K562 (cell line): ENCODE results near the gene SMIM10L2A. TPM values are rescaled to one million over a fixed set of nuclear protein-coding genes. Genes with fewer than 3 reads are reported as not detected.

Experiments used
- LCOR ChIP-seq: sonication (generic); formaldehyde crosslinking; IDR thresholded peaks from 2 replicates; pipeline ENCODE4 v1.8.0; 2022; ENCODE audit warnings: mild to moderate bottlenecking, missing genetic modification reagents
- MBD2 ChIP-seq: sonication (generic); IDR thresholded peaks from 2 replicates; pipeline ENCODE4 v1.6.1; 2016; ENCODE audit warnings: low read depth, borderline replicate concordance
- MIER1 ChIP-seq: fragments of 450-650 bp; IDR thresholded peaks from 2 replicates; pipeline ENCODE4 v1.6.1; 2016; ENCODE audit warnings: antibody characterized with exemption, mild to moderate bottlenecking, low read depth
- NFYB ChIP-seq: IDR thresholded peaks from 2 replicates; pipeline ENCODE4 v1.6.1; 2011; ENCODE audit warnings: mild to moderate bottlenecking, moderate library complexity; ENCODE audit not compliant: insufficient read length; ENCODE audit errors: extremely low read depth
- POLR2B ChIP-seq: fragments of 450-650 bp; IDR thresholded peaks from 2 replicates; pipeline ENCODE4 v1.6.1; 2018; ENCODE audit warnings: low read depth; ENCODE audit not compliant: partially characterized antibody
- RUNX1 ChIP-seq: sonication (generic); IDR thresholded peaks from 2 replicates; pipeline ENCODE4 v1.6.1; 2016; ENCODE audit warnings: antibody characterized with exemption, low read depth
- SMAD4 ChIP-seq: fragments of 250-450 bp; sonication (Bioruptor Pico); conservative IDR thresholded peaks from 2 replicates; pipeline ENCODE4 v1.8.0; 2021; ENCODE audit warnings: inconsistent platforms, mild to moderate bottlenecking, moderate library complexity
- SRSF9 ChIP-seq: fragments of 200-400 bp; formaldehyde crosslinking; IDR thresholded peaks from 2 replicates; pipeline ENCODE4 v1.6.1; 2017; ENCODE audit warnings: low read depth, low read length, borderline replicate concordance
- THAP7 ChIP-seq: fragments of 250-450 bp; sonication (Bioruptor Pico); IDR thresholded peaks from 2 replicates; pipeline ENCODE4 v1.5.0; 2021
- polyA plus RNA-seq, 8 experiments: library from polyadenylated mRNA; depleted of rRNA in 4 of 8; stranded (reverse) in 5 of 8; unstranded in 3 of 8; fragments of >200 nt; fragmentation: Nextera tagmentation in 2 of 8; fragmentation: Illumina TruSeq in 1 of 8; extraction: Ambion mirVana in 2 of 8; extraction: Trizol in 1 of 8; gene quantifications; 2 replicates each; pipeline versions ENCODE4 v1.2.1 to v1.2.3, GENCODE V29; 2011 to 2014; ENCODE audit warnings: inconsistent platforms in 1 of 8, missing spikeins in 1 of 8
- total RNA-seq, 7 experiments: library from RNA; depleted of rRNA in 6 of 7; stranded (reverse); fragments of >200 nt in 6 of 7; fragmentation: Illumina TruSeq in 2 of 7; extraction: Trizol in 2 of 7; gene quantifications; 2 replicates each; pipeline versions ENCODE4 v1.2.1 to v1.2.3, GENCODE V29; 2011 to 2021; ENCODE audit warnings: low replicate concordance in 1 of 7
- TF ChIP-seq, protein P1 (sequence below): fragments of 200-600 bp; sonication (generic); IDR thresholded peaks from one replicate; pipeline ENCODE4 v1.6.1; 2012; ENCODE audit warnings: mild to moderate bottlenecking, low read depth, low read length, inconsistent platforms

Gene SMIM10L2A
- total and polyA plus RNA-seq, 9 of the 15 experiments (the other 6 are each of a cell fraction or from before 2014, with no cell fraction given), result 0.03 to 0.14 (median 0.09) TPM; not detected in 2

DNA sequence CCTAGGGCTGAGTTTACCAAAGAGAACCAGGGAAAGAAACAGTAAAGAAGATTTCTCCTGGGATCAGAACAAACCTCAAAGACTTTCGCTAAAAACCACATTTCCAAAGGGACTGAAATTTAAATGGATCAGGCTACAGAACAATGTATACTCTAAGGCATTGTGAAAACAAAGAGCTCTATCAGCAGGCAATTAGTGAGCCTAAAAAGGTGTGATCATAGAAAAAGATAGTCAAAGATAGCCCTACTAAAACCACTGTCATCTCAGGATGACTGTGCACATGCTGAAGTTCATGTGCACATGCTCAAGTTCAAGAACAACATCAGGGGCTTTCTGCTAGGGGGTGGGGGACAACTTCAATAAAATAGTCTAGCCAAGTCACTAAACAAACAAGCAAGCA lies 12.9 kb upstream of the SMIM10L2A start (continued):
- TF ChIP-seq THAP7 (CRISPR knock-in tag) (no peak), SMAD4 (CRISPR knock-in tag) (no peak), SRSF9 (no peak), RUNX1 (no peak), LCOR (CRISPR knock-in tag) (no peak), NFYB (no peak), MIER1 (no peak), POLR2B (no peak), MBD2 (no peak)
- TF ChIP-seq, protein P1, sequence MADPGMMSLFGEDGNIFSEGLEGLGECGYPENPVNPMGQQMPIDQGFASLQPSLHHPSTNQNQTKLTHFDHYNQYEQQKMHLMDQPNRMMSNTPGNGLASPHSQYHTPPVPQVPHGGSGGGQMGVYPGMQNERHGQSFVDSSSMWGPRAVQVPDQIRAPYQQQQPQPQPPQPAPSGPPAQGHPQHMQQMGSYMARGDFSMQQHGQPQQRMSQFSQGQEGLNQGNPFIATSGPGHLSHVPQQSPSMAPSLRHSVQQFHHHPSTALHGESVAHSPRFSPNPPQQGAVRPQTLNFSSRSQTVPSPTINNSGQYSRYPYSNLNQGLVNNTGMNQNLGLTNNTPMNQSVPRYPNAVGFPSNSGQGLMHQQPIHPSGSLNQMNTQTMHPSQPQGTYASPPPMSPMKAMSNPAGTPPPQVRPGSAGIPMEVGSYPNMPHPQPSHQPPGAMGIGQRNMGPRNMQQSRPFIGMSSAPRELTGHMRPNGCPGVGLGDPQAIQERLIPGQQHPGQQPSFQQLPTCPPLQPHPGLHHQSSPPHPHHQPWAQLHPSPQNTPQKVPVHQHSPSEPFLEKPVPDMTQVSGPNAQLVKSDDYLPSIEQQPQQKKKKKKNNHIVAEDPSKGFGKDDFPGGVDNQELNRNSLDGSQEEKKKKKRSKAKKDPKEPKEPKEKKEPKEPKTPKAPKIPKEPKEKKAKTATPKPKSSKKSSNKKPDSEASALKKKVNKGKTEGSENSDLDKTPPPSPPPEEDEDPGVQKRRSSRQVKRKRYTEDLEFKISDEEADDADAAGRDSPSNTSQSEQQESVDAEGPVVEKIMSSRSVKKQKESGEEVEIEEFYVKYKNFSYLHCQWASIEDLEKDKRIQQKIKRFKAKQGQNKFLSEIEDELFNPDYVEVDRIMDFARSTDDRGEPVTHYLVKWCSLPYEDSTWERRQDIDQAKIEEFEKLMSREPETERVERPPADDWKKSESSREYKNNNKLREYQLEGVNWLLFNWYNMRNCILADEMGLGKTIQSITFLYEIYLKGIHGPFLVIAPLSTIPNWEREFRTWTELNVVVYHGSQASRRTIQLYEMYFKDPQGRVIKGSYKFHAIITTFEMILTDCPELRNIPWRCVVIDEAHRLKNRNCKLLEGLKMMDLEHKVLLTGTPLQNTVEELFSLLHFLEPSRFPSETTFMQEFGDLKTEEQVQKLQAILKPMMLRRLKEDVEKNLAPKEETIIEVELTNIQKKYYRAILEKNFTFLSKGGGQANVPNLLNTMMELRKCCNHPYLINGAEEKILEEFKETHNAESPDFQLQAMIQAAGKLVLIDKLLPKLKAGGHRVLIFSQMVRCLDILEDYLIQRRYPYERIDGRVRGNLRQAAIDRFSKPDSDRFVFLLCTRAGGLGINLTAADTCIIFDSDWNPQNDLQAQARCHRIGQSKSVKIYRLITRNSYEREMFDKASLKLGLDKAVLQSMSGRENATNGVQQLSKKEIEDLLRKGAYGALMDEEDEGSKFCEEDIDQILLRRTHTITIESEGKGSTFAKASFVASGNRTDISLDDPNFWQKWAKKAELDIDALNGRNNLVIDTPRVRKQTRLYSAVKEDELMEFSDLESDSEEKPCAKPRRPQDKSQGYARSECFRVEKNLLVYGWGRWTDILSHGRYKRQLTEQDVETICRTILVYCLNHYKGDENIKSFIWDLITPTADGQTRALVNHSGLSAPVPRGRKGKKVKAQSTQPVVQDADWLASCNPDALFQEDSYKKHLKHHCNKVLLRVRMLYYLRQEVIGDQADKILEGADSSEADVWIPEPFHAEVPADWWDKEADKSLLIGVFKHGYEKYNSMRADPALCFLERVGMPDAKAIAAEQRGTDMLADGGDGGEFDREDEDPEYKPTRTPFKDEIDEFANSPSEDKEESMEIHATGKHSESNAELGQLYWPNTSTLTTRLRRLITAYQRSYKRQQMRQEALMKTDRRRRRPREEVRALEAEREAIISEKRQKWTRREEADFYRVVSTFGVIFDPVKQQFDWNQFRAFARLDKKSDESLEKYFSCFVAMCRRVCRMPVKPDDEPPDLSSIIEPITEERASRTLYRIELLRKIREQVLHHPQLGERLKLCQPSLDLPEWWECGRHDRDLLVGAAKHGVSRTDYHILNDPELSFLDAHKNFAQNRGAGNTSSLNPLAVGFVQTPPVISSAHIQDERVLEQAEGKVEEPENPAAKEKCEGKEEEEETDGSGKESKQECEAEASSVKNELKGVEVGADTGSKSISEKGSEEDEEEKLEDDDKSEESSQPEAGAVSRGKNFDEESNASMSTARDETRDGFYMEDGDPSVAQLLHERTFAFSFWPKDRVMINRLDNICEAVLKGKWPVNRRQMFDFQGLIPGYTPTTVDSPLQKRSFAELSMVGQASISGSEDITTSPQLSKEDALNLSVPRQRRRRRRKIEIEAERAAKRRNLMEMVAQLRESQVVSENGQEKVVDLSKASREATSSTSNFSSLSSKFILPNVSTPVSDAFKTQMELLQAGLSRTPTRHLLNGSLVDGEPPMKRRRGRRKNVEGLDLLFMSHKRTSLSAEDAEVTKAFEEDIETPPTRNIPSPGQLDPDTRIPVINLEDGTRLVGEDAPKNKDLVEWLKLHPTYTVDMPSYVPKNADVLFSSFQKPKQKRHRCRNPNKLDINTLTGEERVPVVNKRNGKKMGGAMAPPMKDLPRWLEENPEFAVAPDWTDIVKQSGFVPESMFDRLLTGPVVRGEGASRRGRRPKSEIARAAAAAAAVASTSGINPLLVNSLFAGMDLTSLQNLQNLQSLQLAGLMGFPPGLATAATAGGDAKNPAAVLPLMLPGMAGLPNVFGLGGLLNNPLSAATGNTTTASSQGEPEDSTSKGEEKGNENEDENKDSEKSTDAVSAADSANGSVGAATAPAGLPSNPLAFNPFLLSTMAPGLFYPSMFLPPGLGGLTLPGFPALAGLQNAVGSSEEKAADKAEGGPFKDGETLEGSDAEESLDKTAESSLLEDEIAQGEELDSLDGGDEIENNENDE, result no peak
